Measurements from ENCODE around the gene DEFB115.
"Not testable (repeated sequence)": the region's sequence is repeated elsewhere in the genome, so short reads cannot be mapped to it uniquely, and the experiment has no call there.

The DEFB115 gene, protein sequence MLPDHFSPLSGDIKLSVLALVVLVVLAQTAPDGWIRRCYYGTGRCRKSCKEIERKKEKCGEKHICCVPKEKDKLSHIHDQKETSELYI

DNA sequence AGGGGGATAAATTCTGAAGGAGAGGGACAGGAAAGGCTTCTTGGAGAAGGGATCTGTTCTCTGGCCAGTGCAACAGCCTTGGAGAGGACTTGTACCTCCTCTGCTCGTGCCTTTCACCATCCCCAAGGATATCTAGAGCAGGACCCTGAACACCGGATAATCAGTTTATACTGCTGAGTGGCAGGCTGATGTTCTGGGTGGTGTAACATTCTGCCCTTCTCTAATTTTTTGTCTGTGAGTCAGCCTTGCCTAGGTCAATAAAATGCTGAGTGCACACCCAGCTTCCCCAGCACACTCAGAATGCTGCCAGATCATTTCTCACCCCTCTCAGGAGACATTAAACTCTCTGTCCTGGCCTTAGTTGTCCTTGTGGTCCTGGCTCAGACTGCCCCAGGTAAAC lies at the start of gene DEFB115:
Gene DEFB115 (plus strand): TSS at position 301 of the 400 bp plus-strand sequence. CDS start 0 bp downstream, at position 301.
- ATAC-seq (replicated peaks) (no peak), DNase-seq (no peak)
- Mint-ChIP-seq H3K4me3 (no peak within 1 kb of the TSS), H3K27me3 (no peaks in the 10 kb centered on the region), H3K4me1 (no peaks in the 10 kb centered on the region), H3K9me3 (peaks cover 8 to 11% of the 10 kb centered on the region in 2 donors), H3K36me3 (no peaks in the 10 kb centered on the region), H3K27ac (no peak within 1 kb of the TSS)

DNA sequence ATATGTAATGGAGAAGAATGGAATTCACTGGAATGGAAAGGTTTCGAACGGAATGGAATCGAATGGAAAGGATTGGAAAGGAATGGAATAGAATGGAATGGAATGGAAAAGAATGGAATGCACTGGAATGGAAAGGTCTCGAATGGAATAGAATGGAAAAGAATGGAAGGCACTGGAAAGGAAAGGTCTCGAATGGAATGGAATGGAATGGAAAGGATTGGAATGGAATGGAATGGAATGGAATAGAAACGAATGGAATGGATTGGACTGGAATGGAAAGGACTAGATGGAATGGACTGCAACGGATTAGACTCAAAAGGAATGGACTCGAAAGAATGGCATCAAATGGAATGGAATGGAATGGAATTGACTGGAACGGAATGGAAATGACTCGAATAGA lies 20.5 kb upstream of the DEFB115 start:
- Mint-ChIP-seq H3K4me1 (no peaks in the 10 kb centered on the region), H3K9me3 (no peaks in the 10 kb centered on the region), H3K27me3 (no peaks in the 10 kb centered on the region)

DNA sequence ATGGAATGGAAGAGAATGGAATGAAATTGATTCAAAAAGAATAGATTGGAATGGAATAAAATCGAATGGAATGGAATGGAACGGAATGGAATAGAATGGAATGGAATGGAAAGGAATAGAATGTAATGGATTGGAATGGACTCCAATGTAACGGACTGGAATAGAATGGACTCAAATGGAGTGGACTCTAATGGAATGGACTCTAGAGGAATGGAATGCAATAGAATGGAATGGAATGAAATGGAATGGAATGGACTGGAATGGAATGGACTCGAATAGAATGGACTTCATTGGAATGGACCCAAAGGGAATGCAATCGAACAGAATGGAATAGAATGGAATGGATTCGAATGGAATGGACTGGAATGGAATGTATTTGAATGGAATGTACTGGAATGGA lies 19.7 kb upstream of the DEFB115 start:
- no peaks in the 10 kb centered on the region for H3K36me3 Mint-ChIP-seq

More for the DNA sequence above, 20.5 kb upstream of the DEFB115 start:
- H3K4me3 Mint-ChIP-seq, result no peak overlapping the region
- ATAC-seq (replicated peaks) (no peak), DNase-seq (no peak)
- H3K36me3 Mint-ChIP-seq, result no peaks in the 10 kb centered on the region
- no peak overlapping the region for H3K27ac Mint-ChIP-seq

DNA sequence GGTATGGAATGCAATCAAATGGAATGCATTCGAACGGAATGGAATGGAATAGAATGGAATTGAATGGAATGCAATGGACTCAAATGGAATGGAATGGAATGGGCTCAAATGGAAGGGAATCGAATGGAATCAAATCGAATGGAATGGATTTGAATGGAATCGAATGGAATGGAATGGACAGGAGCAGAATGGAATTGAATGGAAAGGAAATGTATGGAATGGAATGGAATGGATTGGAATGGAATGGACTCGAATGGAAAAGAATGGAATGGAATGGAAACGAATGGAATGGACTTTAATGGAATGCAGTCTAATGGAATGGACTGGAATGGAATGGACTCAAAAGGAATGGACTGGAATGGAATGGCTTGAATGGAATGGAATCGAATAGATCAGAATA lies 18.3 kb upstream of the DEFB115 start:
- no peak overlapping the region for H3K4me3 Mint-ChIP-seq
- ATAC-seq (replicated peaks) (no peak), DNase-seq (no peak)
- H3K36me3 Mint-ChIP-seq, result no peaks in the 10 kb centered on the region
- no peaks in the 10 kb centered on the region for H3K4me1 Mint-ChIP-seq
- no peak overlapping the region for H3K27ac Mint-ChIP-seq
- H3K9me3 Mint-ChIP-seq, result no peaks in the 10 kb centered on the region
- no peaks in the 10 kb centered on the region for H3K27me3 Mint-ChIP-seq

More for the DNA sequence above, 19.7 kb upstream of the DEFB115 start:
- Mint-ChIP-seq H3K9me3 (no peaks in the 10 kb centered on the region), H3K4me1 (no peaks in the 10 kb centered on the region), H3K27me3 (no peaks in the 10 kb centered on the region), H3K27ac (no peak overlapping the region), H3K4me3 (no peak overlapping the region)
- DNase-seq (no peak), ATAC-seq (replicated peaks) (no peak)

DNA sequence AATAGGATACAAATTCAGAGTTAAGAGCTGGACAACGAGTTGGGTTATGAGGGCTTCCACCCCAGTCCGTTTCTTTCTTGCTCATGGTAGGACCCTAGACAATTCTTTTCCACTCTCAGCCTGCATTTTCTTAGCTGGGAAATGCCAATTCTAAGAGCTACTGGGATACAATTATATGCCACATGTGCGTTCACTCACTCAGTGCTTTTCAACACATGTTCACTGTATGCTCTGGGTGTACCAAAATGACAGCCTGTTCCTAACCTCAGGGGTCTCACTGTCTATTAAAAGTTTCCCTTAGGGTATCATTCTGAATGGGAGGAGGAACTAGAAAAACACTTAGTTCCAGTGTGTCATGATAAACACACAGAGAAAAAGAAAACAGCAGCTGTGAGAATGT lies 505 bp upstream of the DEFB115 start:
- DNase-seq (no peak), ATAC-seq (replicated peaks) (no peak)
- Mint-ChIP-seq H3K4me1 (no peaks in the 10 kb centered on the region), H3K36me3 (no peaks in the 10 kb centered on the region), H3K9me3 (peaks cover 8 to 11% of the 10 kb centered on the region in 2 donors), H3K27ac (no peak overlapping the region), H3K27me3 (no peaks in the 10 kb centered on the region), H3K4me3 (no peak overlapping the region)

DNA sequence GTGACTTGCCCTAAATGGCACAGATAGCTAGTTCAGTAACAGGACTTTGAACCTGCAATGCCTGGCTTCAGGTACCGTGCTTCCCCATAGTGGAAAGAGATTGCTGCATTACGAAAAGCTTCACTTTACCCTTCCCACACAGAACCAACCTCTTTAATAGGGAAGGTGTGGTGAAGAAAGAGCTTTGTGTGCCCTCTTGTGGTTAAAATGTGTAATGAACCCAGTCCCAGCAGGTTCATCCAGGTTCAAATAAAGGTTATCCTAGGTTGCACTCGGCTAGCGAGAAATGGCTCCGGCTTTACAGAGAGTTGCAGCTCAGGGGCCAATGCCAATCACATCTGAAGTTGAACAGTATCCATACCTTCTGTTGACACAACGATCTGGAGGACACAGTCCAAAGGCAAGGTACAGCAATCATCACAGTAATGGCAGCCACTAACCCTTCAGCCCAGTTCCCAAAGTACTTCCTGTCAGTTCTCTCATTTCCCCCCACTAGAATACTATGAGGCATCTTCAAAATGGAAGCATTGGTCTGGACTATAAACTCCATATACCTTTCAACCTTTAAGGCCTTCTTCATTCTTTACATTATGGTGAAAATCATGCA lies 3.0 kb downstream of the DEFB115 start:
- Mint-ChIP-seq H3K4me3 (no peak overlapping the region), H3K36me3 (no peaks in the 10 kb centered on the region), H3K27me3 (no peaks in the 10 kb centered on the region), H3K4me1 (no peaks in the 10 kb centered on the region), H3K9me3 (peaks cover 7 to 8% of the 10 kb centered on the region in 2 donors), H3K27ac (no peak overlapping the region)
- ATAC-seq (replicated peaks) (peak in 1 of 2 donors; percentile 45), DNase-seq (no peak)

DNA sequence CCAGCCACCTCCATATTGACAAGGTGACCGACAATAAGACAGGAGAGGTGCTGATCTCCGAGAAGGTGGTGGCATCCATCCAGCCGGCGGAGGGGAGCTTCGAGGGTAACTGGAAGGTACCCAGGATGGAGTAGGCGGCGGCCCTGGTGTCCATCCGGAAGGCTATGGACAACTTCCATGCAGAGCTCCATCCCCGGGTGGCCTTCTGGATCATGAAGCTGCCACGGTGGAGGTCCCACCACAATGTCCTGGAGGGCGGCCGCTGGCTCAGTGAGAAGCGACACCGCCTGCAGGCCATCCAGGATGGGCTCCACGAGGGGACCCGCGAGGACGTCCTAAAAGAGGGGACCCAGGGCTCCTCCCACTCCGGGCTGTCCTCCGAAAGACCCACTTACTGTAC lies 17.0 kb downstream of the DEFB115 start:
- ATAC-seq (replicated peaks) (no peak), DNase-seq (no peak)
- Mint-ChIP-seq H3K4me3 (no peak overlapping the region), H3K27me3 (no peaks in the 10 kb centered on the region), H3K9me3 (peaks cover 27 to 29% of the 10 kb centered on the region in 2 donors), H3K36me3 (peaks cover 0 to 3% of the 10 kb centered on the region in 2 donors), H3K4me1 (no peaks in the 10 kb centered on the region), H3K27ac (no peak overlapping the region)

DNA sequence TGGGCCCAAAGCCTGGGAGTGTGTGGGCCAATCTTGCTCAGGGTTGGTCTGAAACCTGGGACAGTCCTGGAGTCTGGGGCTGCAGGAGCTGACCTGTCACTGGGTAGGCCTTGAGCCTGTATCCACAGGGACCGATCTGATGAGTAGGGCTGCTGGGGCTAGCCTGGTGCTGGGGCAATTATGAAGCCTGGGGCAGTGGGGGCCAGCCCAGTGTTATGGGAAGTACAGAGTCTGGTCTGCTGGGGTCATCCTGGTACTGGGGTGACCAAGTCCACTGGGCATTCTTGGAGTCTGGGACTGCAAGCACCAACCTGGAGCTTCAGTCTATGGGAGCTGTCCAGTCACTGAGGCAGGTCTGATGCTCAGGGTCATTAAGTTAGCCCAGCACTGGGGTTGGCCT lies 20.7 kb downstream of the DEFB115 start:
- no peak overlapping the region for H3K27ac Mint-ChIP-seq
- ATAC-seq (replicated peaks) (no peak), DNase-seq (no peak)
- no peak overlapping the region for H3K4me3 Mint-ChIP-seq
- no peaks in the 10 kb centered on the region for H3K4me1 Mint-ChIP-seq
- H3K27me3 Mint-ChIP-seq, result no peaks in the 10 kb centered on the region
- H3K9me3 Mint-ChIP-seq, result peaks cover 14 to 21% of the 10 kb centered on the region in 2 donors
- no peaks in the 10 kb centered on the region for H3K36me3 Mint-ChIP-seq

DNA sequence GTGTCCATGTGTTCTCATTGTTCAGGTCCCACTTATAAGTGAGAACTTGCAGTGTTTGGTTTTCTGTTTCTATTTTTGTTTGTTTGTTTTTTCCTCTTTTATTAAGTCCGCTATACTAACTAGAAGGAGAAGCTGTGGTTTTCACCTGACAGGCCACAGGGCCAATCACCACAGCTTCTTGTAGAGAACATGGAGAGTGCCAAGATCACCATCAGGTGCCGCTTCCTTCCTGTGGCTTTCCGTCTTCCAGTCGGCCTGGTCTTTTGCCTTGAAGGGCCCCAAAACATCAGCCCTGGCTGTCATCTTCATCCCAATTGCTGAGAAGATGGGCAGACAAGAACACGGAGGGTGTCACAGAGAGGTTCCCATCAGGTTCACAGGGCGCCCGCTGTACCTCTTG lies 27.5 kb downstream of the DEFB115 start:
- H3K4me1 Mint-ChIP-seq; H3K27ac Mint-ChIP-seq; ATAC-seq (replicated peaks); H3K27me3 Mint-ChIP-seq; H3K36me3 Mint-ChIP-seq; H3K4me3 Mint-ChIP-seq; DNase-seq: not testable (repeated sequence)
- H3K9me3 Mint-ChIP-seq, result peaks cover 14 to 19% of the 10 kb centered on the region in 2 donors

DNA sequence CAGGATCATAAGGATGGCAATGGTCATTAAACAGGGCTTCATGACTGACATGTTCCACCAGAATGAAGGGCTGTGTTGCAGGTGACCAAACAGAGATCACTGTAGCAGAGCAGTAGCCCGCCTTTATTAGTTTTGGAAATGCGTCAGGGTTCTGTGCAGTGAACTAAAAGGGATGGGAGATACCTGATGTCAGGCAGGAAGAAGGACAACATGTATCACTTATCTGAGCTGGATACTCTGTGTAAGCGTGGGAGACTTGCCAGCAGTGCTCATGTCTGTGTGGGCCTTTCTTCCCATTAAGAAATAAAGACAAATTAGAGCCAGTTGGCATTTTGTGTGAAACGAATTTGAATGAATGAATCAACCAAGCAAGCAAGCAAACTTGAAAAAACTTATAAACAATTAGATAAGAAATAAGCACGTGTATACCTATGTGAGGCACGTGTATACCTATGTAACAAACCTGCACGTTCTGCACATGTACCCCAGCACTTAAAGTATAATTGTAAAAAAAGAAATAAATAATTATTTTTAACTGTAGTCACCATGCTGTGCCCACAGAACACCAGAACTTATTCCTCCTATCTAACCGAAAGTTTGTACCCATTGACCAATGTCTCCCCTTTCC lies 51.2 kb downstream of the DEFB115 start, which contains the start of gene DEFB116:
Gene DEFB116 (minus strand): TSS at position 51 of the 628 bp plus-strand sequence. CDS start 0 bp downstream, at position 51.
- peaks cover 0 to 1% of the 10 kb centered on the region in 2 donors for H3K36me3 Mint-ChIP-seq
- no peaks in the 10 kb centered on the region for H3K27me3 Mint-ChIP-seq
- ATAC-seq (replicated peaks), result no peak
- no peak within 1 kb of the TSS for H3K4me3 Mint-ChIP-seq
- H3K4me1 Mint-ChIP-seq, result no peaks in the 10 kb centered on the region
- DNase-seq, result no peak
- H3K27ac Mint-ChIP-seq, result no peak within 1 kb of the TSS
- peaks cover 5% of the 10 kb centered on the region in 2 donors for H3K9me3 Mint-ChIP-seq
